HEK293T (cell line): Measurements from ENCODE around the gene AKR1B15.

Experiments
- CTCF ChIA-PET: fragments of 350-600 bp; formaldehyde crosslinking; extraction: SDS; loops from one replicate; lab custom pipeline; 2021; ENCODE audit warnings: antibody characterized with exemption, inconsistent platforms; lab: Yijun Ruan, JAX
- POLR2A ChIA-PET: fragments of 350-600 bp; formaldehyde crosslinking; extraction: SDS; loops from one replicate; lab custom pipeline; 2020; ENCODE audit warnings: antibody characterized with exemption, inconsistent platforms; lab: Yijun Ruan, JAX
- DNase-seq: peaks from one replicate; pipeline ENCODE4 v3.0.0; 2012; ENCODE audit warnings: mixed read lengths; ENCODE audit errors: extremely low spot score
- ARNT ChIP-seq: fragments of 450-650 bp; IDR thresholded peaks from 2 replicates; pipeline ENCODE4 v1.6.1; 2017; ENCODE audit warnings: mild to moderate bottlenecking
- BHLHE40 ChIP-seq: fragments of 450-650 bp; IDR thresholded peaks from 2 replicates; pipeline ENCODE4 v1.6.1; 2016; ENCODE audit warnings: mild to moderate bottlenecking, moderate library complexity, borderline replicate concordance
- CTBP1 ChIP-seq: fragments of 450-650 bp; IDR thresholded peaks from 2 replicates; pipeline ENCODE4 v1.6.1; 2016; ENCODE audit warnings: borderline replicate concordance
- ELF4 ChIP-seq: fragments of 450-650 bp; IDR thresholded peaks from 2 replicates; pipeline ENCODE4 v1.6.1; 2017; ENCODE audit warnings: antibody characterized with exemption
- FOXA1 ChIP-seq: fragments of 450-650 bp; IDR thresholded peaks from 2 replicates; pipeline ENCODE4 v1.6.1; 2016; ENCODE audit warnings: mild to moderate bottlenecking
- FOXK2 ChIP-seq: fragments of 450-650 bp; IDR thresholded peaks from 2 replicates; pipeline ENCODE4 v1.6.1; 2016; ENCODE audit warnings: mild to moderate bottlenecking
- FOXM1 ChIP-seq: fragments of 450-650 bp; IDR thresholded peaks from 2 replicates; pipeline ENCODE4 v1.6.1; 2017; ENCODE audit warnings: mild to moderate bottlenecking, borderline replicate concordance
- HDGF ChIP-seq: fragments of 450-650 bp; IDR thresholded peaks from 2 replicates; pipeline ENCODE4 v1.6.1; 2017; ENCODE audit warnings: antibody characterized with exemption, borderline replicate concordance
- L3MBTL2 ChIP-seq: fragments of 450-650 bp; conservative IDR thresholded peaks from 2 replicates; pipeline ENCODE4 v1.6.1; 2016; ENCODE audit warnings: mild to moderate bottlenecking
- LEF1 ChIP-seq: fragments of 450-650 bp; IDR thresholded peaks from 2 replicates; pipeline ENCODE4 v1.6.1; 2017; ENCODE audit warnings: mild to moderate bottlenecking, borderline replicate concordance
- NFRKB ChIP-seq: fragments of 450-650 bp; IDR thresholded peaks from 2 replicates; pipeline ENCODE4 v1.6.1; 2016; ENCODE audit warnings: mild to moderate bottlenecking, moderate library complexity
- SP1 ChIP-seq: fragments of 450-650 bp; IDR thresholded peaks from 2 replicates; pipeline ENCODE4 v1.6.1; 2017
- SUZ12 ChIP-seq: fragments of 450-650 bp; IDR thresholded peaks from 2 replicates; pipeline ENCODE4 v1.6.1; 2016; ENCODE audit warnings: mild to moderate bottlenecking
- TARDBP ChIP-seq: fragments of 450-650 bp; IDR thresholded peaks from 2 replicates; pipeline ENCODE4 v1.6.1; 2016
- ZNF384 ChIP-seq: fragments of 450-650 bp; IDR thresholded peaks from 2 replicates; pipeline ENCODE4 v1.6.1; 2016
- TF ChIP-seq, protein P1 (sequence below): fragments of 450-650 bp; IDR thresholded peaks from 2 replicates; pipeline ENCODE4 v1.6.1; 2016

Gene AKR1B15

DNA sequence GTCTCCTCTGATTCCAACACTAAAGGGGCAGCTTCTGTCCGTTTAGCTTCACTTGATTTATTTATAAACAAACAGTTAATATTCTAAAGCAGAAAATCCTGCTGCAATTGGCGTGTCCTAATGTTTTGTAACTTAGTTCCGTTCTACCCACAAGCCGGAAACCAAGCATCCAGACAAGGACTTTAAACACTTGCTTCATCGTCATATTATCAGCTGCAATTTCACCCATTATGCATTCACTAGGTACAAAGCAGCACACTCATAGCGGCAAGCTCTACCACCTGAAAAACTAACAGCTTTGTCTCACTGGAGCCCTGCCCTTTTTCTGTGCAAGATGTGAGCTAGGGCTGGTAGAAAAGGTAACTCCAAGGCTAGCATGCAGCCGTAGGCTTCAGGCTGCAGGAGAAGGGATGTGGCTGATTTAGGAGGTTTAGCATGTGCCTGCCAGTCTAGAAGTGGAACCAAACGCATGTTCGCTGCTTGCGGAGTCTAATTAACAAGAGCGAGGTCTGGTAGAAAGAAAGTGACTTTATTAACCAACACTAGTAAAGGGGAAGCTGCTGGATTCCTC, 54.1 kb downstream of the AKR1B15 start:
- CTCF ChIA-PET: interaction anchor here (0.5 kb wide), 1 partner anchor 145 kb away, joined by 4 read pairs; no protein-coding TSS in a partner anchor
- POLR2A ChIA-PET: no interaction called here
- no peak for DNase-seq
- TF ChIP-seq CTBP1 (no peak), SUZ12 (no peak), NFRKB (no peak), ARNT (no peak), SP1 (no peak), L3MBTL2 (no peak), ELF4 (no peak), FOXM1 (no peak), BHLHE40 (no peak), FOXA1 (no peak), LEF1 (no peak), HDGF (no peak), FOXK2 (no peak), TARDBP (no peak)
- TF ChIP-seq, protein P1, sequence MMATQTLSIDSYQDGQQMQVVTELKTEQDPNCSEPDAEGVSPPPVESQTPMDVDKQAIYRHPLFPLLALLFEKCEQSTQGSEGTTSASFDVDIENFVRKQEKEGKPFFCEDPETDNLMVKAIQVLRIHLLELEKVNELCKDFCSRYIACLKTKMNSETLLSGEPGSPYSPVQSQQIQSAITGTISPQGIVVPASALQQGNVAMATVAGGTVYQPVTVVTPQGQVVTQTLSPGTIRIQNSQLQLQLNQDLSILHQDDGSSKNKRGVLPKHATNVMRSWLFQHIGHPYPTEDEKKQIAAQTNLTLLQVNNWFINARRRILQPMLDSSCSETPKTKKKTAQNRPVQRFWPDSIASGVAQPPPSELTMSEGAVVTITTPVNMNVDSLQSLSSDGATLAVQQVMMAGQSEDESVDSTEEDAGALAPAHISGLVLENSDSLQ: no peak

DNA sequence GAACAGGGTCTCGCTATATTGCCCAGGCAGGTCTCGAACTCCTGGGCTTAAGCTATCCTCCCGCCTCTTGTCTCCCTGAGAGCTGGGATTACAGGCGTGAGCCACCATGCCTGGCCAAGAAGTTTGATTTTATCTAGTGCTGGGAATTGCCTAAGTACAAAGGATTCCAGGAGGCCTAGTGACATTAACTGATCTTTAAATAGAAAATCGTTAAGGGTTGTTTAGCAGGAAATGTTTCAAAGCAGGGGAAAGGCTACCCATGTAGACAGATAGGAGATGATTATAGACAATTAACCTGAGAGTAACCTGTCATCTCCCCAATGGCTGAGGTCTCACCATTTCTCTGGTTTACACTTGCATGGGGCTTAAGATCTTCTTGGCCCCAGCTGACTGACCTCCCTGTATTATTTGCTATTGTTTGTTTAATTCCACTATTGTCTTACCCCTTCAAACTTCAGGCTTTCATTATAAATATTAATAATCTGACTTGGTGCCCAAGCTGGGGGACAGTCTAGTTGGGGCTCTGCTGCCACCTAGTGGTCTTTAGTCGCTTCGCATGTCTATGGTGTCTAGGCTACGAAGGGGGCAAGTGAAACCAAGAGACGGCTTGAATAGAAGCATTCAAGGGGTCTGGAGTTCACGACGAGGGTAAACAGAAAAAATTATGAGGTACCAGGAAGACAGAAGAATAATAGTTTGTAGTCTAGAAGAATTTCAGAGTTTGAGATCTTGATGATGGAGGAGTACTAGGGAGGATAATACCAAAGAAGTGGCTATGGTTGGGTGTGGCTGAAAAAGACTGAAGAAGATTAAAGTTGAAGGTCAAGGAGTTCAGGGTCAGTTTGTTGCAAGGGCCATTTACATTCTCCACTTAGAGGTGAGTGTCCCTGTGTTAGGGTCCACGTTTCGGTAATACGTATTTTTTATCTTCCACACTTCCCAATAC, 57.3 kb downstream of the AKR1B15 start:
- POLR2A ChIA-PET: interaction anchor here (1.0 kb wide), 1 partner anchor 40 kb away, joined by 3 read pairs; no protein-coding TSS in a partner anchor
- peak; percentile 81 for DNase-seq
- CTCF ChIA-PET: interaction anchor here (0.6 to 2.7 kb wide), 8 partner anchors 58 to 176 kb away, joined by 3 to 22 read pairs (median 4); partner anchors contain the start of gene AKR1B15

DNA sequence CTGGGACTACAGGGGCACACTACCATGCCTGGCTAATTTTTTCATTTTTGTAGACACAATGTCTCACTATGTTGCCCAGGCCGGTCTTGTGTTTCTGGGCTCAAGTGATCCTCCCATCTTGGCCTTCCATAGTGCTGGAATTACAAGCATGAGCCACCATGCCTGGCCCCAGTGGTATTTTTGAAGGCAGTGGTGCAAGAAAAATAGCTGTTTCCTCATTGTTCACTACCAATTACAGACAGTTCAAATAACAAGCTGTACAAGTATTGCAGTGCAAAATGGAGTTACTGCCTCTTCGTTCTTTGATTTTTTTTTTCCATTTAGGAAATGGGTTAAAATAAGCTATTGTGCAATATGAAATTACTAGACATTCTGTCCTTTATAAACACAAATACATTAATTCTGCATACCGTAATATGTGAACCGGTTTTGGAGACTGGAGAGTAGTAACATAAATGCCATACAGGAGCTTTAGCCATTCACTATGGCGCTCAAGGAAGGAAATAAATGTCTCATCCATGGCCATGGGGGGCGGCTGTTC, 62.8 kb downstream of the AKR1B15 start:
- DNase-seq: no peak
- no peak for TF ChIP-seq ELF4
- TF ChIP-seq ZNF384: no peak
- TF ChIP-seq, protein P1: no peak
- TF ChIP-seq TARDBP: no peak
- ChIA-PET POLR2A (no interaction called here), CTCF (interaction anchor here (0.6 to 0.7 kb wide), 2 partner anchors 16 to 264 kb away, joined by 3 read pairs; no protein-coding TSS in a partner anchor)

More for the DNA sequence above, 57.3 kb downstream of the AKR1B15 start:
- no peak for TF ChIP-seq TARDBP
- no peak for TF ChIP-seq ARNT
- TF ChIP-seq FOXA1: no peak
- TF ChIP-seq L3MBTL2: no peak
- TF ChIP-seq SP1: no peak
- no peak for TF ChIP-seq FOXK2
- TF ChIP-seq CTBP1: no peak
- TF ChIP-seq, protein P1: no peak
- no peak for TF ChIP-seq FOXM1
- TF ChIP-seq LEF1: no peak
- no peak for TF ChIP-seq ELF4
- no peak for TF ChIP-seq SUZ12

DNA sequence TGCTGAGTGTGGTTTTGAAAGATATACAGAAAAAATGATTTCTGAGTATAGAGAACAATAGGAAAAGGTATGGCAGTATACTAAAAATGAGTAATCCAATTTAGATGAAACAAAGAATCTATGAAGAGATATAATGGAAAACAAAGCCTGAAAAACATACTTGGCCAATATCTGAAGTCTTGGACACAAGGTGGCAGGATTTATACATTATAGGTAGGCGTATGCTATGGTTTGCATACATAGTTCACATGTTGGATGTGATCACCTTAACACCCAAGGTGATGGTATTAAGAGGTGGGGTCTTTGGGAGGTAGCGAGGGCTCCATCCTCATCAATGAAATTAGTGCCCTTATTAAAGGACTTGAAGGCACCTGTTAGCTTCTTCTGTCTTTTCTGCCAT, 63.3 kb downstream of the AKR1B15 start:
- POLR2A ChIA-PET: no interaction called here
- no peak for TF ChIP-seq HDGF
- TF ChIP-seq FOXA1: no peak
- TF ChIP-seq BHLHE40: no peak
- no peak for TF ChIP-seq NFRKB
- TF ChIP-seq ZNF384: no peak
- TF ChIP-seq, protein P1: no peak
- no peak for TF ChIP-seq SP1
- no peak for TF ChIP-seq TARDBP
- TF ChIP-seq CTBP1: no peak
- TF ChIP-seq FOXM1: no peak
- no peak for TF ChIP-seq ARNT
- no peak for TF ChIP-seq FOXK2
- TF ChIP-seq SUZ12: no peak
- TF ChIP-seq LEF1: no peak
- TF ChIP-seq ELF4: no peak
- no peak for TF ChIP-seq L3MBTL2
- no peak for DNase-seq
- CTCF ChIA-PET: interaction anchor here (0.7 kb wide), 1 partner anchor 16 kb away, joined by 3 read pairs; no protein-coding TSS in a partner anchor
